A549 (cell line): ENCODE results near the gene TRIM24.

Source experiments
- CBX2 ChIP-seq: fragments of 200-600 bp; sonication (generic); IDR thresholded peaks from 2 replicates; pipeline ENCODE4 v1.6.1; 2016; ENCODE audit warnings: low read depth, mild to moderate bottlenecking, borderline replicate concordance
- CHD4 ChIP-seq: fragments of 200-600 bp; sonication (generic); IDR thresholded peaks from 2 replicates; pipeline ENCODE4 v1.6.1; 2016; ENCODE audit warnings: antibody characterized with exemption, mild to moderate bottlenecking, borderline replicate concordance
- CTCF ChIP-seq: fragments of >200 bp; sonication (Bioruptor Twin); formaldehyde crosslinking; IDR thresholded peaks from 3 replicates; pipeline ENCODE4 v1.5.1; 2016
- POLR2A ChIP-seq: IDR thresholded peaks from 2 replicates; pipeline ENCODE4 v1.6.1; 2012; ENCODE audit warnings: mild to moderate bottlenecking, low read length
- REST ChIP-seq: fragments of 200-600 bp; sonication (generic); IDR thresholded peaks from 2 replicates; pipeline ENCODE4 v1.6.1; 2016; ENCODE audit warnings: antibody characterized with exemption, mild to moderate bottlenecking, moderate library complexity
- ZNF302 ChIP-seq: fragments of 250-450 bp; sonication (Bioruptor Pico); IDR thresholded peaks from 2 replicates; pipeline ENCODE4 v1.9.0; 2021; ENCODE audit warnings: inconsistent platforms, mild to moderate bottlenecking, moderate library complexity
- TF ChIP-seq, protein P1 (sequence below): IDR thresholded peaks from 2 replicates; pipeline ENCODE4 v1.6.1; 2012

GRCh38 chr7:138625084-138625848, 165.2 kb downstream of the TRIM24 start:
- TF ChIP-seq CTCF (no peak), POLR2A (no peak), CBX2 (no peak), REST (no peak), CHD4 (no peak), ZNF302 (CRISPR knock-in tag) (no peak)
- TF ChIP-seq, protein P1, sequence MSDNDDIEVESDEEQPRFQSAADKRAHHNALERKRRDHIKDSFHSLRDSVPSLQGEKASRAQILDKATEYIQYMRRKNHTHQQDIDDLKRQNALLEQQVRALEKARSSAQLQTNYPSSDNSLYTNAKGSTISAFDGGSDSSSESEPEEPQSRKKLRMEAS, result no peak
